Stimulated activated naive CD8-positive, alpha-beta T cell treated with anti-CD3 and anti-CD28 coated beads, Interleukin-15, Interleukin-2, amounts not matched to agents 100 U/mL and 50 U/mL, for 24 hours (primary cell): Measurements from ENCODE around the gene NSUN2.
"Not testable (repeated sequence)": the region's sequence is repeated elsewhere in the genome, so short reads cannot be mapped to it uniquely, and the experiment has no call there.

Experiments used
- ATAC-seq: fragments of 150-1000 bp; cut with Tn5 transposase; one replicate; pipeline ENCODE4 v1.10.0; 2021
- DNase-seq: peaks from one replicate; pipeline ENCODE4 v3.0.0; 2021

NSUN2 gene

GRCh38 chr5:6632888-6633468 is at the start of gene NSUN2, which contains the start of gene SRD5A1:
Gene NSUN2, minus strand, starts transcription at chr5:6633044. Its CDS starts 65 bp downstream, at chr5:6632979.
Gene SRD5A1, plus strand, starts transcription at chr5:6633440. Its CDS starts 137 bp downstream, at chr5:6633577.
- ATAC-seq (peak; percentile 90), DNase-seq (peak; percentile 93)

- ATAC-seq (no peak), DNase-seq (no peak)
These were observed 49.4 kb upstream of the NSUN2 start for GRCh38 chr5:6682239-6682638.

GRCh38 chr5:6681682-6682081 is 48.8 kb upstream of the NSUN2 start:
- DNase-seq (no peak), ATAC-seq (no peak)

GRCh38 chr5:6680922-6681321 is 48.1 kb upstream of the NSUN2 start:
- ATAC-seq, result no peak
- no peak for DNase-seq

GRCh38 chr5:6678385-6678784 is 45.5 kb upstream of the NSUN2 start:
- ATAC-seq (no peak), DNase-seq (no peak)

GRCh38 chr5:6676702-6677101 is 43.9 kb upstream of the NSUN2 start:
- DNase-seq (no peak), ATAC-seq (no peak)

- ATAC-seq, result no peak
- DNase-seq, result no peak
These were observed 43.1 kb upstream of the NSUN2 start for GRCh38 chr5:6675784-6676491.

GRCh38 chr5:6674886-6675285 is 42.0 kb upstream of the NSUN2 start:
- no peak for DNase-seq
- no peak for ATAC-seq

- no peak for ATAC-seq
- no peak for DNase-seq
These were observed 41.6 kb upstream of the NSUN2 start for GRCh38 chr5:6674421-6674820.

- ATAC-seq (no peak), DNase-seq (no peak)
These were observed 41.1 kb upstream of the NSUN2 start for GRCh38 chr5:6673963-6674362.

GRCh38 chr5:6673031-6673430 is 40.2 kb upstream of the NSUN2 start:
- DNase-seq, result no peak
- ATAC-seq, result no peak

- ATAC-seq, result not testable (repeated sequence)
These were observed 35.9 kb upstream of the NSUN2 start for GRCh38 chr5:6668717-6669116.

GRCh38 chr5:6667648-6668047 is 34.8 kb upstream of the NSUN2 start:
- ATAC-seq, result no peak
- no peak for DNase-seq

More at GRCh38 chr5:6668717-6669116, 35.9 kb upstream of the NSUN2 start:
- not testable (repeated sequence) for DNase-seq

- no peak for ATAC-seq
- no peak for DNase-seq
These were observed 33.9 kb upstream of the NSUN2 start for GRCh38 chr5:6666762-6667161.

GRCh38 chr5:6660688-6661087 is 27.8 kb upstream of the NSUN2 start:
- DNase-seq (no peak), ATAC-seq (peak; percentile 28)

- DNase-seq (no peak), ATAC-seq (peak; percentile 62)
These were observed 27.3 kb upstream of the NSUN2 start for GRCh38 chr5:6659941-6660684.

- ATAC-seq (no peak), DNase-seq (no peak)
These were observed 23.8 kb upstream of the NSUN2 start for GRCh38 chr5:6656680-6657079.

- DNase-seq (no peak), ATAC-seq (no peak)
These were observed 22.6 kb upstream of the NSUN2 start for GRCh38 chr5:6655432-6655831.

- no peak for ATAC-seq
These were observed 19.2 kb upstream of the NSUN2 start for GRCh38 chr5:6652025-6652424.

GRCh38 chr5:6649681-6650080 is 16.8 kb upstream of the NSUN2 start:
- DNase-seq, result no peak
- ATAC-seq, result no peak

More at GRCh38 chr5:6652025-6652424, 19.2 kb upstream of the NSUN2 start:
- DNase-seq, result no peak

GRCh38 chr5:6649186-6649585 is 16.3 kb upstream of the NSUN2 start:
- ATAC-seq (no peak), DNase-seq (no peak)

- ATAC-seq, DNase-seq: not testable (repeated sequence)
These were observed 12.9 kb upstream of the NSUN2 start for GRCh38 chr5:6645571-6646362.
